KMS-11 (cell line): ENCODE measurements around the gene SIL1.

Experiments used
- H2AFZ ChIP-seq: fragments of 200-600 bp; sonication (generic); 2 replicates; pipeline ENCODE4 v1.6.1; 2016; ENCODE audit warnings: antibody characterized with exemption, mixed run types, low read depth
- H3K27ac ChIP-seq: fragments of 200-600 bp; sonication (generic); 2 replicates; pipeline ENCODE4 v1.6.1; 2016; ENCODE audit warnings: mild to moderate bottlenecking, mixed run types
- H3K27me3 ChIP-seq: fragments of 200-600 bp; sonication (generic); 2 replicates; pipeline ENCODE4 v1.6.1; 2017; ENCODE audit warnings: mild to moderate bottlenecking, low read depth, mixed run types, moderate library complexity; ENCODE audit not compliant: insufficient read depth
- H3K36me3 ChIP-seq: fragments of 200-600 bp; sonication (generic); 2 replicates; pipeline ENCODE4 v1.6.1; 2017; ENCODE audit warnings: mild to moderate bottlenecking, mixed run types; ENCODE audit not compliant: insufficient read depth
- H3K4me1 ChIP-seq: fragments of 200-600 bp; sonication (generic); 2 replicates; pipeline ENCODE4 v1.6.1; 2016; ENCODE audit warnings: mild to moderate bottlenecking, low read depth, mixed run types; ENCODE audit not compliant: poor library complexity, severe bottlenecking
- H3K4me2 ChIP-seq: fragments of 200-600 bp; sonication (generic); 2 replicates; pipeline ENCODE4 v1.7.0; 2016; ENCODE audit warnings: mild to moderate bottlenecking, mixed run types
- H3K4me3 ChIP-seq: fragments of 200-600 bp; sonication (generic); IDR thresholded peaks from 2 replicates; pipeline ENCODE4 v1.6.1; 2017; ENCODE audit warnings: low read depth, low read length, mixed read lengths; ENCODE audit not compliant: insufficient read depth
- H3K79me2 ChIP-seq: fragments of 200-600 bp; sonication (generic); 2 replicates; pipeline ENCODE4 v1.6.1; 2016; ENCODE audit warnings: low read depth, mixed run types; ENCODE audit not compliant: insufficient read depth
- H3K9ac ChIP-seq: fragments of 200-600 bp; sonication (generic); 2 replicates; pipeline ENCODE4 v1.6.1; 2016; ENCODE audit warnings: mild to moderate bottlenecking, mixed run types
- H4K20me1 ChIP-seq: fragments of 200-600 bp; sonication (generic); 2 replicates; pipeline ENCODE4 v1.6.1; 2016; ENCODE audit warnings: mild to moderate bottlenecking, mixed run types; ENCODE audit not compliant: insufficient read depth
- CTCF ChIP-seq: fragments of 200-600 bp; sonication (generic); conservative IDR thresholded peaks from 2 replicates; pipeline ENCODE4 v1.6.1; 2017; ENCODE audit warnings: low read depth, mild to moderate bottlenecking, antibody characterized with exemption, low read length, moderate library complexity, mixed read lengths

Gene SIL1

GRCh38 chr5:138949223-138949574, 249.0 kb downstream of the SIL1 start:
- no peak overlapping the region for H3K9ac ChIP-seq
- H3K4me3 ChIP-seq: no peak overlapping the region
- no peak for TF ChIP-seq CTCF
- no peaks in the 10 kb centered on the region for H3K36me3 ChIP-seq
- H3K4me1 ChIP-seq: peaks cover 26% of the 10 kb centered on the region
- no peaks in the 10 kb centered on the region for H4K20me1 ChIP-seq
- H3K79me2 ChIP-seq: no peaks in the 10 kb centered on the region
- H3K4me2 ChIP-seq: no peak overlapping the region
- H3K27ac ChIP-seq: no peak overlapping the region
- H3K27me3 ChIP-seq: no peaks in the 10 kb centered on the region
- no peak overlapping the region for H2AFZ ChIP-seq

DNA sequence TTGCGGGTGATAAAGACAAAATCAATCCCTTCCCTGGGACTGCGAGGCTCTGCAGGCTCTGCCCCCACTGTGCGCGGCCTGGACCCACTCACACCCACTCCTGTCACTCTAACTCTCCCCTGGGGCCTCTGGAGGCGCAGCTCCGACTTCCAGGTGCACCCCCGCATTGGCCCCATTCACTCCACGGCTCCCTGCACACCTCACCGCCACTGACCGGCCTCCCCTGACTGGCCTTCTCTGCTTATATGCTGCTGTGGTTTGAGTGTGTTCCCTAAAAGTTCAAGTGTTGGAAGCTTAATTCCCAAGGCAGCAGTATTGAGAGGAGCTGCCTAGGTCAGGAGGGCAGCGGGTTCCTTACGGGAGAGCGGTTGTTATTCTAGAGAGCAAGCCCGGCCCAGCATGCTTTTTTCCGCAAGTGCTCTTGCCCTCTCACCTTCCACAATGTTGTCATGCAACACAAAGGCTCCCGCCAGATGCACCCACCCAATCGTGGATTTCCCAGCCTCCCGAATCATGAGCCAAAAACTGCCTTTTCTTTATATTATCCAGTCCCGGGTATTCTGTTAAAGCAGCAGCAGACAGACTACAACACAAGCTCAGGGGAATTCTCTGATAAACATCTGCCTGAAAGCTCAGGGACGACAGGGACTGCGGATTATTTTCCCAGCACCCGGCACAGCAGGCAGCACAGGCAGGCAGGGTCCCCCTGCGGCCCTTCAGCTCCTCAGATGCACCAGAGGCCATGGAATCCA, 249.5 kb downstream of the SIL1 start:
- Histone ChIP-seq H3K27ac (no peak overlapping the region), H3K79me2 (no peaks in the 10 kb centered on the region), H3K9ac (no peak overlapping the region), H4K20me1 (no peaks in the 10 kb centered on the region), H3K4me1 (peaks cover 21% of the 10 kb centered on the region), H3K36me3 (no peaks in the 10 kb centered on the region), H3K4me3 (no peak overlapping the region), H2AFZ (no peak overlapping the region), H3K4me2 (no peak overlapping the region), H3K27me3 (no peaks in the 10 kb centered on the region)
- TF ChIP-seq CTCF: no peak

- Histone ChIP-seq H3K4me2 (no peak overlapping the region), H3K27ac (no peak overlapping the region), H4K20me1 (no peaks in the 10 kb centered on the region), H3K27me3 (no peaks in the 10 kb centered on the region), H3K79me2 (no peaks in the 10 kb centered on the region), H3K4me3 (no peak overlapping the region), H2AFZ (no peak overlapping the region), H3K9ac (no peak overlapping the region), H3K4me1 (peaks cover 12% of the 10 kb centered on the region), H3K36me3 (no peaks in the 10 kb centered on the region)
- TF ChIP-seq CTCF: no peak
Measured at GRCh38 chr5:138947780-138948179, 250.4 kb downstream of the SIL1 start.

DNA sequence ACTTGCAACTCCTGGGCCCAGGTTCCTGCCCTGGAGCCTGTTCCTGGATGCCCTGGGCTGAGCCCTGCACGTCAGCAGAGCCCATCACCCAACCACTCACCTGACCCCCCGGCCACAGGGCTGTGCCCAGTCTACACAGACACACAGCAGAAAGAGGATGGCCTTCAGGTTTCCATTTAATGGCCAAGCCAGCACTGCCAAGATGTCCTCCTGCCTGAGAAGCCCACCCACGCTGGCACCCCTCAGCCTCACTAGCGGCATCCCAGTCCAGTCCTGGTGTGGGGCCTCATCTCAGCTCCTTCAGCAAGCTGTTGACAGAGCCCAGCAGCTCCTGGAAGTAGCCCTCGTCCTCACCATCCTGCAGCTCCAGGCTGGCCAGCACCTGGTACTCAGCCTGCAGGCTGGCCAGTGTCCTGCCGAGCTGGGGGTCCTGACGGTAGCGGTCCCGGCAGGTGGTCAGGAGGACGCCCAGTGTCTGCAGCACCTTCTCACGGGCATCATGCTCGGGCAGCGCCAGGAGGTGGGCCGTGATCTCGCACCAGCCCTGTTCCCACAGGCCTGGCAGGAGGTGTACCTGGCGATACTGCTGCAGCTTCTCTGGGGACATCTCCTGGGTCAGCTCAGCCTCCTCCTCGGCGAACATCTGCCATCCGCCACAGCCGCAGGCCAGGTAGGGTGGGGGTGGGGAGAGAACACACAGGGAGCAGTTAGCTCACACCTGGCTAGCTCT, 251.2 kb downstream of the SIL1 start:
- no peaks in the 10 kb centered on the region for H4K20me1 ChIP-seq
- H3K79me2 ChIP-seq: no peaks in the 10 kb centered on the region
- H3K27ac ChIP-seq: no peak overlapping the region
- H3K4me2 ChIP-seq: no peak overlapping the region
- no peak overlapping the region for H3K4me3 ChIP-seq
- TF ChIP-seq CTCF: no peak
- H2AFZ ChIP-seq: no peak overlapping the region
- no peaks in the 10 kb centered on the region for H3K36me3 ChIP-seq
- no peaks in the 10 kb centered on the region for H3K27me3 ChIP-seq
- no peak overlapping the region for H3K9ac ChIP-seq
- peaks cover 4% of the 10 kb centered on the region for H3K4me1 ChIP-seq
